Renal cortical epithelial cell (primary cell): ENCODE data around the gene CENPT. TPM values are rescaled to one million over a fixed set of nuclear protein-coding genes. Genes with fewer than 3 reads are reported as not detected.
"Not testable (repeated sequence)": the region's sequence is repeated elsewhere in the genome, so short reads cannot be mapped to it uniquely, and the experiment has no call there.

Experiments used
- DNase-seq: peaks from one replicate; pipeline ENCODE4 v3.0.0-alpha.2; 2011; ENCODE audit warnings: low read depth
- total RNA-seq: library from RNA; depleted of rRNA; stranded (reverse); fragments of >200 nt; gene quantifications from 2 replicates; pipeline ENCODE4 v1.2.3, GENCODE V29; 2014

Gene CENPT
- total RNA-seq, 1 donor from 2014 or later: 34.7 TPM

DNA sequence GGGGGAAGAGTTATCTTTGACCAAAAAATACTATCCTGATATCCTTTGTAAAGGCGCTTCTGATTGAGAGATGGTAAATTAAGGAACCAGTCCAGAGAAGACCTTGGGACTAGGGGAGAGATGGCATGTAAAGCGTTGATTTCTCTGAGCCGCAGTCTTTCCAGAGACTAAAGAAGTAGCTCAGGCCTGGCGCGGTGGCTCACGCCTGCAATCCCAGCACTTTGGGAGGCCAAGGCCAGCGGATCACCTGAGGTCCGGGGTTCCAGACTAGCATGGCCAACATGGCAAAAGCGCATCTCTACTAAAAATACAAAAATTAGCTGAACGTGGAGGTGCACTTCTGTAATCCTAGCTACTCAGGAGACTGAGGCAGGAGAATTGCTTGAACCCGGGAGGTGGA is 625 bp upstream of the CENPT start:
- no peak for DNase-seq

DNA sequence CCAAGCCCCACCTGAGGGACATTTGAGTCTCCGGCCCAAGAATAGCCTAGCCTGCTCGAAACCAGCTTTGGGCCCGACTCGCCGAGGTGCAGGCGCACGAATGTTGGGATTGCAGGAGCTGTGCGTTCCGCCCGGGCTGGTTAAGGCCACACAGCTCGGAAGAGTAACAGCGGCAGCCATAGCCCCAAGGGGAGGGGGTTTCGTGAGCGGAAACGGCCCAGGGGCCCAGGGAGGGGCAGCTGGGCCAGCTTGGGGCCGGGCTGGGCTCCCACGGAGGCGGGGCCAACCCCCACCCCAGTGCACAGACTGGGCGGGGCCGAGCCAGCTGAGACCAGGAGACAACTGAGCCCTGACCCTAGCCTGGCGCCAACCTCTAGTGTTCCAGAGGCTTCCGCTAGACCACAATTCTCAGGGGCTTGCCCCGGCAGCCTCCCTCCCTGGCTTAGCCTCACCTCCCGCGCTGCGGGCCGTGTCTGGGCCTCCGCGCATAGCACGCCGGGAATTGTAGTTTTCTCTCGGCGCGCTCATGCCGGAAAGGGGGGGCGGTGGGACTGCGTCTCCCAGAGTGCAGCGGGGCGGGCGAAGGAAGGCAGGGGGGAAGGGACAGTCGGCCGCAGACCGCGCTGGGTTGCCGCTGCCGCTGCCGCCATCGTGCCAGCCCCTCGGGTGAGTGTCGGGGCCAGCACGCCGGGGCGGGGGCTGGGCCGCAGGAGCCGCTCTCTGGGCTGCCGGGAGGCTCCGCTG is 1.0 kb downstream of the CENPT start, which contains the start of gene NUTF2:
Gene NUTF2, plus strand, starts transcription at position 614 of the 744 bp plus-strand sequence. CDS start 18,198 bp downstream, outside the sequence.
- DNase-seq: peak; percentile 72

DNA sequence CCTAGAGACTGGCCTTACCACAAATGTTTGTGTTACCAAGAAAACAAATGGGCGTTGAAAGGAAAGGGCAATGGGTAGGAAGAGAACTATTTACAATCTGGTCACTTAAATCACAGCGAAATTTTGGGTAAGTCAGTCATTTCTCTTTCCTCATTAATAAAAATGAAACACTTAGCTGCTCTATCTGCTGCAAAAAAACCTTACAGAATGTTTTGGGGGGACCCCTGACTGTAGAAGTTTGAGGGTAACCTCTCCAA is 1.5 kb downstream of the CENPT start:
- DNase-seq: no peak

DNA sequence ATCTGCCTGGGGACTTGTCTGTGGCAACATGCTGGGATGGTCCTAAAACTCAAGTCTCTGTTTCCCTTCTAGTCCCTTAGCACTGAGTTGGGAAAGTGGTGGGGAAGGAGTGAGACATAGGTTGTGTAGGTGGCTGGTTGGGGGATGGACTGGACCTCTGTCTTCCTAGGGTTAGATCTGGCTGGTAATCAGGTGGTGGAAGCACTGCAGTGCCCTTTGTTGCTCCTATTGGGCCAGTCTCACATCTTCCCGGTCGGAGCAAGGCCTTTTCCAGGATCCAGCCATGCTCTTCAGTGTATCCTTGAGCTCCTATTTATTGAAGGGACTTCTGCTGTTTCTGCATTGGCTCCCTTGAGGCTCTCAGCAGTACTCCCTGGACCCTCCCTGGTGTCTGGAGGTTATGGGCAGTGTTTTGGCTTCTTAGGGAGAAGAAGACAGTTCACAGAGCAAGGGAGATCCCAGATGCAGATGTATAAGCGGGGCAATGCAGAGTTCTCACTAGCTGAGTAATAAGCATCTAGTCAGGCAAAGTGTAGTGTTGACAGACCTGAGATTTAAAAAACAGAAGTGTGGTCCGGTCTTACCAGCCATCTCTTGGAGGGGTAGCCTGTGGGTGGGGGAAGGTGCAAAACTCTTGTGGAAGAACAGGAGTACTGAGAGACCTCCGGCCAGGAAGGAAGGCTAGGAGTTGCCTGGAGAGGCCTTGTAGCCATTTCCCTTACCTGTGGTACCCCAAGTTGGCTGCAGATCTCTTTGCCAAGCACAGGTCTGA is 2.0 kb downstream of the CENPT start:
- no peak for DNase-seq

DNA sequence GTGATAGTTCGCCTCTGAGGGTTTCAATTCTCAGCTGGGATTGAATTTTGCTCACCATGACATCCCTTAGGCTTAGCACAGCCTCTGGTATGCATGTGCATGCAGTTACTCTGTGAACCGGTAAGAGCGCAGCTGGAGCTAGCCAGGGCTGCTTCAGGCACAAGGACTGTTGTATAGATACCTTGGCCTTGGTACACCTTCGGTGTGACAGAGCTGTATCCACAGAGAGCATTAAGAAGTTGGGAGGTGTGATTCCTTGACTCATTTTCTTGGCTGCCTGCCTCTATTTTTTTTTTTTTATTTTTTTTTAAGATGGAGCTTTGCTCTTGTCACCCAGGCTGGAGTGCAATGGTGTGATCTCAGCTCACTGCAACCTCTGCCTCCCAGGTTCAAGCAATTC is 3.0 kb downstream of the CENPT start:
- peak; percentile 46 for DNase-seq

DNA sequence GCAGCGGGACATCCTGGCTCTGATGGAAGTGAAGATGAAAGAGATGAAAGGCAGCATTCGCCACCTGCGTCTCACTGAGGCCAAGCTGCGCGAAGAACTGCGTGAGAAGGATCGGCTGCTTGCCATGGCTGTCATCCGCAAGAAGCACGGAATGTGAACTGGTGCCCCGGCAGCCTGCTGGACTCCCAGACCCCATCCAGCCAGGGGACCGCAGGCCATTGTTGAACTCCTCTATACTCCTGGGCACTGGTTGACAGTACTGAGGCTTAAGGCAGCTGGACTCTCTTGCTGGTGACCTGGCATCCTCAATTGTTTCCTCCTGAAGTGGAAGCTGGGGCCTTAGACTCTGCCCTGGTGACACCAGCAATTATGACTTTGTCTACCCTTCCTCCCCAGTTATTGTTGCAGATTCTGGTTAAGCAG is 4.1 kb downstream of the CENPT start:
- DNase-seq: no peak

DNA sequence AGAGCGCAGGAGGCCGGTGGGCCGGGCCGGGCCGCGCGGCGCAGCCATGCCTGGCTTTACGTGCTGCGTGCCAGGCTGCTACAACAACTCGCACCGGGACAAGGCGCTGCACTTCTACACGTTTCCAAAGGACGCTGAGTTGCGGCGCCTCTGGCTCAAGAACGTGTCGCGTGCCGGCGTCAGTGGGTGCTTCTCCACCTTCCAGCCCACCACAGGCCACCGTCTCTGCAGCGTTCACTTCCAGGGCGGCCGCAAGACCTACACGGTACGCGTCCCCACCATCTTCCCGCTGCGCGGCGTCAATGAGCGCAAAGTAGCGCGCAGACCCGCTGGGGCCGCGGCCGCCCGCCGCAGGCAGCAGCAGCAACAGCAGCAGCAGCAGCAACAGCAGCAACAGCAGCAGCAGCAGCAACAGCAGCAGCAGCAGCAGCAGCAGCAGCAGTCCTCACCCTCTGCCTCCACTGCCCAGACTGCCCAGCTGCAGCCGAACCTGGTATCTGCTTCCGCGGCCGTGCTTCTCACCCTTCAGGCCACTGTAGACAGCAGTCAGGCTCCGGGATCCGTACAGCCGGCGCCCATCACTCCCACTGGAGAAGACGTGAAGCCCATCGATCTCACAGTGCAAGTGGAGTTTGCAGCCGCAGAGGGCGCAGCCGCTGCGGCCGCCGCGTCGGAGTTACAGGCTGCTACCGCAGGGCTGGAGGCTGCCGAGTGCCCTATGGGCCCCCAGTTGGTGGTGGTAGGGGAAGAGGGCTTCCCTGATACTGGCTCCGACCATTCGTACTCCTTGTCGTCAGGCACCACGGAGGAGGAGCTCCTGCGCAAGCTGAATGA is 4.8 kb downstream of the CENPT start:
- DNase-seq: no peak

DNA sequence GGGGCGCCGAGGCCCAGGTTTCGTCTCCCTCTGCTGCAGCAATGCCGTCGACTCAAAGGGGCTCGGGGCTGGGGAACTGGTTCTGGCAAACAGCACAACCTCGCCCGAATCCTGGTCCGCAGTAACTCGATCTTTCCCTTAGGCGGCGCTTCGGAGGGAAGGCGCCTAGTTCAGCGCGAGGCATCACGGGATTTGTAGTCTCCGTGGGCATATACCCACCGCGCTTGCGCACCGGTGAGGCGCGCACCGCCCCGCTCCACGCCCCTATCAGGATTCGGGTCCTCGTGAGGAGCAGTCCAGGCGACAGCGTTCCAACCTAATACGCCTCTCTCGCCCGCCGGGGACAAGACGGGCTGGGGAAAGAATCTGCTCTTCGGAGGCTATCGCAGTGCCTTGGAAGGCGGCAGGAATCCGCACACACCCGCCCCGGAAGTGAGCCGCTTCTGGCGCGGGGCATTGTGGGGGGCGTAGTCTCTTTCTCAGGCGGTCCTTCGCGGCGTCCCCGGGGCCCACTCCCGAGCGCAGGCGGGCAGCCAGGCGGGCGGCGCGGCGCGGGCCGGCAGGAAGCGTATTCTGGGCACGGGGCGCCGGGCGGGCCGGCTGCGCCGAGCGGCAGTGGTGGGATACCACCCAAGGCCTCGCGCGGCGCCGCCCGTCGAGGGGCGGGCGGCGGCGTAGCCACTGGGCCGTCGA is 5.5 kb downstream of the CENPT start, which contains the start of gene THAP11:
Gene THAP11, plus strand, starts transcription at position 505 of the 693 bp plus-strand sequence. CDS start 235 bp downstream, outside the sequence.
- DNase-seq: peak; percentile 82

DNA sequence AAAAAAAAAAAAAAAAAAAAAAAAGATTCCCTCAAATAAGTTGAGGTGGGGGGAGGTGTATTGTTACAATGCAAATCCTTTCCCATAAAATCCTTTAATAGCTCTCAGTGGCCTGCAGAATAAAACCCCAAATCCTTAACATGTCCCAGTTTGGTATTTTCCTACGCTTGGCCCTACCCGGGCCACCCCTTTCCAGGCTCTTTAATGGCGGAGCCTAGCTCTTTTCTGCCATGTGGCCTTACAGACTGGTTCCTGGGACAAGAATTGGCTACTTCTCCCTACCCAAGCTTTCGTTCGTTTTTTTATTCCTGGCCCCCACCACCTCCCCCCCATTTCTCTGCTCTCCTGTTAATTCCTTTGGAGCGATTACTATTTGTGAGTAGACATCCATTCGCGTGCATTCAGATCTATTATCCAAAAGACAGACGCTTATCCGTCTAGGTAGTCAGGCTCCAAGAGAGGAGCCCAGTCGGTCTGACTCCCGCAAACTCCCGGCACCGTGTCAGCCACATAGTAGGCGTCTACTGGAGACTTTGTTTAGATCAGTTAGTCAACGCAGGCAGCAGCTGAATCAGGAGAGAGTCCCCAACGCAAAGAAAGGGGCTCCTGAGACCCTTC is 6.2 kb downstream of the CENPT start:
- DNase-seq: no peak

DNA sequence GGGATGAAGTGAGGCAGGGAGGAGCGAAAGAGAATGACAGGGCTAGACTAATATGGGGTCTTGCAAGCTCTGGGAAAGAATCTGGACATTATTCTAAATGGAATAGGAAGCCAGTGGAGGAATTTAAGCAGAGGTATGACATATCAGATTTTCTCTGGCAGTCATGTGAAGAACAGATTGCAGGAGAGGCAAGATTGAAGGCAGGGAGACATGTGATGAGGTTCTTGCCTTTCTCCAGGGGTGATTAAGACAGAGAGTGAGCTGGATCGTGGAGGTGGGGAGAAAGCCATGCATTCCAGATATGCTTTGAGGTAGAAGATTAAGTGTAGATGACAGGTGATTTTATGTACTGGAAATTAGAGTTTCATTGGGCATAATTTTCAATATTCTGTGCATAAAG is 9.7 kb downstream of the CENPT start:
- no peak for DNase-seq

DNA sequence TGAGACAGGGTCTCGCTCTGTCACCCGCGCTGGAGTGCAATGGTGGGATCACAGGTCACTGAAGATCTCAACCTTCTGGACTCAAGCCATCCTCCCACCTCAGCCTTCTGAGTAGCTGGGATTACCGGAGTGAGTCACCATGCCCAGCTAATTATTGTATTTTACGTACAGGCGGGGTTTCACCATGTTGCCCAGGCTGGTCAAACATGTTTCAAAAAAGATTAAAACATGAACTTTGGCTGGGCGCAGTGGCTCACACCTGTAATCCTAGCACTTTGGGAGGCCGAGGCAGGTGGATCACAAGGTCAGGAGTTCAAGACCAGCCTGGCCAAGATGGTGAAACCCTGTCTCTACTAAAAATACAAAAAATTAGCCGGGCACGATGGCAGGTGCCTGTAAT is 10.3 kb downstream of the CENPT start:
- not testable (repeated sequence) for DNase-seq

DNA sequence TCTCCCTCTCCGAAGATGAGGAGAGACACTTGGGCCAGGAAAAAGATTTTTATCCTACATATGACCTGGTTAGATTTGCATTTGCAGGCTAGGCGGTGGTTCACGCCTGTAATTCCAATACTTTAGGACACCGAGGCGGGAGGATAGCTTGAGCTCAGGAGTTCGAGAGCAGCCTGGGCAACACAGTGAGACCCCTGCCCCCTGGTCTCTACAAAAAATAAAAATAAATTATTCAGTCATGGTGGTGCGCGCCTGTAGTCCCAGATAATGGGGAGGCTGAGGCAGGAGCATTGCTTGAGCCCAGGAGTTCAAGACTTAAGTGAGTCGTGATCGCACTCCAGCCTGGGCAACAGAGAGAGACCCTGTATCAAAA is 13.3 kb downstream of the CENPT start:
- no peak for DNase-seq

DNA sequence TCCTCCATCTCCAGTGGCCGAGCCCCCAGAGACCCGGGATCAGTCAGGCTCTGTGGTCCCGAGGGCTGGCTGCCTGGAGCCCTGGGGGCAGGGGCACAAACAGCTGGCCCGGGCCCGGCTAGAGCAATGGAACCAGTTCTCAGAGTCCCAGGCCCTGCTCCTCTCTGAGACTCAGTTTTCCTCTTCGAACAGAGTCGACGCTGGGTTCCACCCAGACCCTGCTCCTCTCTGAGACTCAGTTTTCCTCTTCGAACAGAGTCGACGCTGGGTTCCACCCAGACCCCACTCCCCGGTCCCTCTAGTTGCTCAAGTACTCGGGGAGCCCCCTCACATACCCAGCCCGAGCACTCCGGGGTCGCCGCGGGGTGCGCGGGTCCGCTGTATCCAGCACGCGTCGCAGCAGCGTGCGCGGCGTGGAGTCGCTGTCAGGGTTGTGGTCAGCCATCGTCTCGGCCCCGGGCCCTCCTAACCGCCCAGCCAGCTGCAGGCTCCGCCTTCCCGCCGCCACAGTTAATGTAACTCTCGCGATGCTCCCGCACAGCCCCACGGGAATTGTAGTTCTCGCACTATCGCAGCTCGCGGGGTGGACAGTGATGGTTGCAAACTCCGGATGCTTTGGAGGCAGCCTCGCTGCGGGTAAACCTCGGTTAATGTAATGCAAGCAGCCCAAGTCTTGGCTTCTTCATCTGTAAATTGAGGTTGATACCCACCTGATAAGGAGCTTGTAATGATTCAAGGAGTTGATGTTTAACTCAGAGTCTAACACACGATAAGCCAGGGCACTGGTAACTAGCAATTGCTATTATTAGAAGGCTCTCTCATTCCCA is 13.9 kb downstream of the CENPT start:
- peak; percentile 75 for DNase-seq

DNA sequence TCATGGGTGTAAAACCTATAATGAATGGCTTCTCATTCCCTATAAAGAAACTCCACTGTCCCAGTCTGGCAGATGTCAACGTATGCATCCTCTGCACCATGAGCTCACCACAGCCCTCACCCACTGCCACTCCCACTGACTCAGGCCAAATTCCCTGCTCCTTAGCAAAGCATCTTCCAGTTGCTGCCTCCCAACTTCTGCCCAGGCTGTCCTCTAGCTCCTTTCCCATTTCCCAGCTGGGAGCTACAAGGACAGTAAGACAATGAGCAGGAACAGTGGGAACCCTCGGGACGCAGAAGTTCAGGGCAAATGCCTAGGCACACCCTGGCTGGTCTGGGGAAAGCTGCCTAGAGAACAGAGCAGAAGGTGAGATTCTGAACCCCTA is 14.5 kb downstream of the CENPT start:
- no peak for DNase-seq

DNA sequence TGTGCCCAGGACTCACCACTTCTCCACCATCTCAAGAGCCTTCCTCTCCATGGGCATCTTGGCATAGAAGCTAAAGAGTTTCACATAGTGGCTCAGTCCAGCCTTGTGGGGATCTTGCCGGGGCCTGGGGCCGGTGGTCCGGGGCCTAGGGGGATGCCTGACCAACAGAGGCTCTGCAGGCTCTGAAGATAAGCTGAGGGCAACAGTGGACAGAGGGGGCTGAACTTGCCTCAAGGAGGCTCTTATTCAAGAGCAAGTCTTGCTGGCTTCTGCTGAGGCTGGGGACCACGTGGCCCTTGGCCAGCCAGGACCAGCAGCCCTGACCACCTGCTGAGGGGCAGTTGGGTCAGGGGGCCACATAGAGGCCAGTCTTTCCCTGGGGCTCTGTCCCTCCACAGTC is 18.8 kb downstream of the CENPT start:
- DNase-seq: no peak

DNA sequence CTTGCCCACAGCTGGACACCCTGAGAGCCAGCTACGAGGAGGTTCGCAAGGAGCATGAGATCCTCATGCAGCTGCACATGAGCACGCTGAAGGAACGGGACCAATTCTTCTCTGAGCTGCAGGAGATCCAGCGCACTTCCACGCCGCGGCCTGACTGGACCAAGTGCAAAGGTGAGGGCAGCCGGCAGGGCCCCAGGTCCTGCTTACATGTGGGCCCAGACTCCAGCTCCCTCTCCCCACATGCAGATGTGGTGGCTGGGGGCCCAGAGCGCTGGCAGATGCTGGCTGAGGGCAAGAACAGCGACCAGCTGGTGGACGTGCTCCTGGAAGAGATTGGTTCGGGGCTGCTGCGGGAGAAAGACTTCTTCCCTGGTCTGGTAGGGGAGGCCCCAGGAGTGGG is 21.6 kb downstream of the CENPT start:
- no peak for DNase-seq

DNA sequence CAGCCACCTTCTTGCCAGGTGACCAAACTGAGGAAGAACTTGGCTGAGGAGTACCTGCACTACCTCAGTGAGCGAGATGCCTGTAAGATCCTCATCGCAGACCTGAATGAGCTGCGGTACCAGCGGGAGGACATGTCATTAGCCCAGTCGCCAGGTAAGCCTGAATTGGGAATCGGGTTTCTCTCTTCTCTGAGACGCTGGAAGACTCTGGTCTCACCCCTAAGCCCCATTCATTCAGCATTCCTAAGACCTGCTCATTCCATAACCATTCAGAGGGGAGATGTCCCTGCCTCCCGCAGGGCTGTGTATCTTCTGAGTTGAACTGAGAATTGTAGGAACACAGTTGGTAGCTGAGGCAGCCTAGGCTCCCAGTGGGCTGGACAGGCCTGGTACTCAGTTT is 22.4 kb downstream of the CENPT start:
- no peak for DNase-seq

DNA sequence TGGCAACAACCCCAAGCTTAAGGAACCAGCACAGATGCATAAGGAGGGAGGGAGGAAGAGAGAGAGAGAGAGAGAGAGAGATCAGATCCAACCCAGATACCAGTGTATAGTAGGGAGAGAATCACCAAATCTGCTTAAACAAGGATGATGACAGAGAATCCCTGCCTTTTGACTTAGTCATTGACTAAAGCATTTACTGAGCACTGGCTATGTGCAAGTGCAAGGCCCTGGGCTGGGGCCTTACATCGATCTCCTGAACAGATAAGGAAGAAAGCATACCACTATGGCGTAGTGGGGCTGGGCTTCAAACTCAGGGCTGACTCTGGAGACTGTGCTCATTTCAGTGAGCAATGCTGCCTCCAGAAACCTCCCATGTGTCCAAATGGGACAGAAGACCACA is 25.0 kb downstream of the CENPT start:
- DNase-seq: no peak

DNA sequence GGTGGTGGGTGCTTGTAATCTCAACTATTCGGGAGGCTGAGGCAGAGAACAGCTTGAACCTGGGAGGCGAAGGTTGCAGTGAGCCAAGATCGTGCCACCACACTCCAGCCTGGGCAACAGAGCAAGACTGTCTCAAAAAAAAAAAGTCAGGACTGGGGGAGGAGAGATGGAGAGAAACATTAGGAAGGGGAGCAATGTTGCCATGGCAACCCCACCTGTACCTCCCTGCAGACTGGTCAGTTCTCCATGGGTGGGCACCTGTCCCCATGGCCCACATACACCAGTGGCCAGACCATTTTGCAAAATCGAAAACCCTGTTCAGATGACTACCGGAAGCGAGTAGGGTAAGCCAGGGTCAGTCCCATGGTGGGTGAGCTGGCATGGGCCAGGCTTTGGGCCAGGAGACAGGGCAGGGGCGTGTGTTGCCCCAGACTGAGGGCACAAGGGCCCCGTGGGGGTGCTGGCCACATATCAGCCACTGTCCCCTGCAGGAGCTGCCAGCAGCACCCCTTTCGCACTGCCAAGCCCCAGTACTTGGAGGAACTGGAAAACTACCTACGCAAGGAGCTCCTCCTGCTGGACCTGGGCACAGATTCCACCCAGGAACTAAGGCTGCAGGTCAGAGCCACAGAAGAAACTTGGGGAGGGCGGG is 26.8 kb downstream of the CENPT start:
- DNase-seq: no peak

DNA sequence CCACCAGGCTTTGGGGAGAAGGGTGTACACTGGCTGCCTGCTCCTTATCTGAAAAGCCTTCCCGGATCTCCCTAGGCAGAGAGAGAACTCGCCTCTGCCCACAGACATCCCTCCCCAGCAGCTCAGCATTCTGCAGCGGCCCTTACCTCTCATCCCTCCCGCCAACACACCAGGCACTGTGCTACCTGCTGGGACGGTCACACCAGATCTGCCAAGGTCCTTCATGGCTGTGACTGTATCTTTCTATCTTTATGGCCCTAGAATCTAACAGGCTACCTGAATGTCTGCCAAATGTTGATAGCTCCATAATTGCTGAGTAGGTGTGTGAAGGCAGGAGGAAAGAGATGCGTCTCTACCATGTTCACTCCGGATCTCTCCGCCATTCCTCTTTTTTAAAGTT is 32.9 kb downstream of the CENPT start:
- DNase-seq: no peak
